Measurements from ENCODE around the gene PREX1. TPM values are rescaled to one million over a fixed set of nuclear protein-coding genes. Genes with fewer than 3 reads are reported as not detected.
"Not testable (repeated sequence)": the region's sequence is repeated elsewhere in the genome, so short reads cannot be mapped to it uniquely, and the experiment has no call there.

PREX1 gene, protein sequence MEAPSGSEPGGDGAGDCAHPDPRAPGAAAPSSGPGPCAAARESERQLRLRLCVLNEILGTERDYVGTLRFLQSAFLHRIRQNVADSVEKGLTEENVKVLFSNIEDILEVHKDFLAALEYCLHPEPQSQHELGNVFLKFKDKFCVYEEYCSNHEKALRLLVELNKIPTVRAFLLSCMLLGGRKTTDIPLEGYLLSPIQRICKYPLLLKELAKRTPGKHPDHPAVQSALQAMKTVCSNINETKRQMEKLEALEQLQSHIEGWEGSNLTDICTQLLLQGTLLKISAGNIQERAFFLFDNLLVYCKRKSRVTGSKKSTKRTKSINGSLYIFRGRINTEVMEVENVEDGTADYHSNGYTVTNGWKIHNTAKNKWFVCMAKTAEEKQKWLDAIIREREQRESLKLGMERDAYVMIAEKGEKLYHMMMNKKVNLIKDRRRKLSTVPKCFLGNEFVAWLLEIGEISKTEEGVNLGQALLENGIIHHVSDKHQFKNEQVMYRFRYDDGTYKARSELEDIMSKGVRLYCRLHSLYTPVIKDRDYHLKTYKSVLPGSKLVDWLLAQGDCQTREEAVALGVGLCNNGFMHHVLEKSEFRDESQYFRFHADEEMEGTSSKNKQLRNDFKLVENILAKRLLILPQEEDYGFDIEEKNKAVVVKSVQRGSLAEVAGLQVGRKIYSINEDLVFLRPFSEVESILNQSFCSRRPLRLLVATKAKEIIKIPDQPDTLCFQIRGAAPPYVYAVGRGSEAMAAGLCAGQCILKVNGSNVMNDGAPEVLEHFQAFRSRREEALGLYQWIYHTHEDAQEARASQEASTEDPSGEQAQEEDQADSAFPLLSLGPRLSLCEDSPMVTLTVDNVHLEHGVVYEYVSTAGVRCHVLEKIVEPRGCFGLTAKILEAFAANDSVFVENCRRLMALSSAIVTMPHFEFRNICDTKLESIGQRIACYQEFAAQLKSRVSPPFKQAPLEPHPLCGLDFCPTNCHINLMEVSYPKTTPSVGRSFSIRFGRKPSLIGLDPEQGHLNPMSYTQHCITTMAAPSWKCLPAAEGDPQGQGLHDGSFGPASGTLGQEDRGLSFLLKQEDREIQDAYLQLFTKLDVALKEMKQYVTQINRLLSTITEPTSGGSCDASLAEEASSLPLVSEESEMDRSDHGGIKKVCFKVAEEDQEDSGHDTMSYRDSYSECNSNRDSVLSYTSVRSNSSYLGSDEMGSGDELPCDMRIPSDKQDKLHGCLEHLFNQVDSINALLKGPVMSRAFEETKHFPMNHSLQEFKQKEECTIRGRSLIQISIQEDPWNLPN (N-terminal part only)
- 10 to 100 TPM; 13.7 to 16.7 (median 15.2) TPM for polyA plus RNA-seq (ENCODE audit: insufficient read length in 4 of 4)

DNA sequence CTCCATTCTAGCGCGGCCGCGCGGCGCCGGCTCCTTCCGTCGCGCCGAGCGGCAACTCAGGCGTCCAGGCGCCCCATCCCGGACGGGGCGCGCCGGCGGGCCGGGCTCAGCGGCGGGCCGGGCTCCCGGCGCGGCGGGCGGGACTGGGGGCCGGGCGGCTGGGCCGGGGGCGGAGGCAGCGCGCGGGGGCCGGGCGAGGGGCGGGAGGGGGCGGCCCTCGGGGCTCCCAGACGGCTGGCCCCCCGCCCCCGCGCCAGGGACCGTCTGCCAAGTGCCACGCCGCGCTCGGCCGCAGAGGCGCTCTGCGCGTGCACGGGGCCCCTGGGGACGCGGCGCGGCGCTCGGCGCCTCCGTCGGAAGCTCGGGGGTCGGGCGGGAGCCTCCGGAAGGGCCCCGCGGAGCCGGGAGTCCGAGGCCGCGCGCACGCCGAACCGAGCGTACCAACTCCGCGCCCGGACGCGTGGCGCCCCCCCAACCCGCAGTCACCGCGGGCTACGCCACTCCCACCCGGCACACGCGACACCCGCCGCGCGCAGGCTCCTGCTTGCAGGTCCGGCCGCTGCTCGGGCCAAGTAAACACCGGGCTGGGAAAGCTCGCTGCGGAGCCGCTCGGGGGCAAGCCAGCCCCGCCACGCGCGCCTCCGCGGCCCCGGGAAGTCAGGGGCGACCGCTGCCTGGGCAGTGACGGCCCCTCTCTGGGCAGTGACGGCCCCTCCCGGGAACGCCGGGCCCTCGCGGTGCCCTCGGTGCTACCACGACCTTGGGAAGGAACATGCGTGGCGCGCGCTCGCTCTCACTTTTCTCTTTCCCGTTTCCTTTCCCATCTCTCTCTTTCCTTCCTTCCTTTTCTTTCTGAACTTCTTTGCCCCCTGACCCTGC is at the start of gene PREX1:
PREX1 (minus strand) TSS at position 145 of the 879 bp plus-strand sequence; CDS start at position 6, 139 bp downstream.
- peak in 2 of 4 donors; percentile 46 to 49 for DNase-seq (ENCODE audit: low read depth in 4 of 4, low spot score in 2 of 4)

GRCh38 chr20:48877304-48877703 is 49.5 kb upstream of the PREX1 start:
- DNase-seq (ENCODE audit: low read depth in 4 of 4, low spot score in 2 of 4): no peak

- DNase-seq (ENCODE audit: low read depth in 4 of 4, low spot score in 2 of 4): no peak
Measured at GRCh38 chr20:48875914-48876240, 48.1 kb upstream of the PREX1 start.

DNA sequence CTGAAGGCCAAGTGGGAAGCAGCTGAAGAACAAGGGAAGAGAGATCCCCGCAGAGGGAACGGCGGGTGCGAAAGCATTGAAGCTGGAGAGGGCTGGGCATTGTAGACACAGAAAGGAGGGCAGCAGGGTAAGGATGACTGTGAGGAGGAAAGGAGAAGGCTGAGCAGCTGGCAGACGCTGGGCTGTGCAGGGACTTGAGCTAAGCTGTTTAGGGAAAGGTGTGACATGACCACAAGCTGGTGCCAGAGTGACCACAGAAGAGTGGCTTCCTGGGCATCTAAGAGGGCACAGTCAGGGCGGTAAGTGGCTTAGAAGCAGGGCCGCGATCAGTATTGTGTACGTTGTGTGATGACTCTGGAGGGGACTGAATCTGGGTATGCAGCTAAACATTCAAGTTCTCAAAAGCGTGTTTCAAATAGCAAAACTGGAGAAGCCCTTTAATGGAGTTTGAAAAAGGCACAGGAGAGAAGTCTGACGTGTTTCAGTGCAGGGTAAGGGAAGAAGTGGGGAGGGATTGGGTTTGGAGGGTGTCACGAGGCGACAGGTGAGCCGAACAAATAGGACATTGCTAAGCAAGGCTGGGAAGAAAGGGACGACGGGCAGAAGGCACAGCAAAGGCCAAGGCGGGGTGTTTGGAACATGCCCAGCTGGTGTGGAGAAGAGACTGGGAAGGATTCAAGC is 47.6 kb upstream of the PREX1 start:
- DNase-seq (ENCODE audit: low read depth in 4 of 4, low spot score in 2 of 4): no peak

- DNase-seq (ENCODE audit: low read depth in 4 of 4, low spot score in 2 of 4): not testable (repeated sequence)
Measured at GRCh38 chr20:48869442-48869841, 41.6 kb upstream of the PREX1 start.

- DNase-seq (ENCODE audit: low read depth in 4 of 4, low spot score in 2 of 4): no peak
Measured at GRCh38 chr20:48866936-48867335, 39.1 kb upstream of the PREX1 start.

- no peak for DNase-seq (ENCODE audit: low read depth in 4 of 4, low spot score in 2 of 4)
Measured at GRCh38 chr20:48864738-48865318, 37.0 kb upstream of the PREX1 start.

- no peak for DNase-seq (ENCODE audit: low read depth in 4 of 4, low spot score in 2 of 4)
Measured at GRCh38 chr20:48864254-48864653, 36.5 kb upstream of the PREX1 start.

- DNase-seq (ENCODE audit: low read depth in 4 of 4, low spot score in 2 of 4): no peak
Measured at GRCh38 chr20:48862279-48862678, 34.5 kb upstream of the PREX1 start.

- no peak for DNase-seq (ENCODE audit: low read depth in 4 of 4, low spot score in 2 of 4)
Measured at GRCh38 chr20:48861444-48861843, 33.6 kb upstream of the PREX1 start.

GRCh38 chr20:48858075-48858790 is 30.4 kb upstream of the PREX1 start:
- no peak for DNase-seq (ENCODE audit: low read depth in 4 of 4, low spot score in 2 of 4)

- no peak for DNase-seq (ENCODE audit: low read depth in 4 of 4, low spot score in 2 of 4)
Measured at GRCh38 chr20:48856130-48856529, 28.3 kb upstream of the PREX1 start.

- DNase-seq (ENCODE audit: low read depth in 4 of 4, low spot score in 2 of 4): no peak
Measured at GRCh38 chr20:48855046-48855445, 27.2 kb upstream of the PREX1 start.

DNA sequence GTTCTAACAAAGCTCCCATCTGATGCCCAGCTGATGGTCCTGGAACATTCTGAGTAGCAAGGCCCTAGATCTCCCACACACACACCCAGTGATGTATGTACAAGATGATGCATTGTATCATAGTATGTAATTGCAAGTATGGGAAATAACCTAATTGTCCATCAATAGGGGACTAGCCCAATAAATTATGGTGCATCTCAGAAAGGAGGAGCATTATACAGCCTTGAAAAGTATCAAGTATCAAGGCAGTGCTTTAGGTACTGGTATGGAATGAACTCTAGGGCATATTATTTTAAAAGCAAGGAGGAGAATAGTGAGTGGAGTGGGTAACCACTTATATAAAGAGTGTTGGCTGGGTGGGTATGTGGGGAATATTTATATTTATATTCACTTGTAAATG is 24.8 kb upstream of the PREX1 start:
- no peak for DNase-seq (ENCODE audit: low read depth in 4 of 4, low spot score in 2 of 4)

- no peak for DNase-seq (ENCODE audit: low read depth in 4 of 4, low spot score in 2 of 4)
Measured at GRCh38 chr20:48851579-48851978, 23.8 kb upstream of the PREX1 start.

DNA sequence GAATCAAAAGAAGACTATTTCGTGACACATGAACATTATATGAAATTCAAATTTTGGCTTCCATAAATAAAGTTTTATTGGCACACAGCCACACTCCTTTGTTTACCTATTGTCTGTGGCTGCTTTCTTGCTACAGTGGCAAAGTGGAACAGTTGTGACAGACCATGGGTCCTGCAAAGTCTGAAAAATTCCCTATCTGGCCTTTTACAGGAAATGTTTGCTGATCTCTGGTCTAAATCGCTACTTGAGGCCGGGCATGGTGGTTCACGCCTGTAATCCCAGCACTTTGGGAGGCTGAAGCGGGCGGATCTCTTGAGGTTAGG is 23.1 kb upstream of the PREX1 start:
- no peak for DNase-seq (ENCODE audit: low read depth in 4 of 4, low spot score in 2 of 4)

- DNase-seq (ENCODE audit: low read depth in 4 of 4, low spot score in 2 of 4): no peak
Measured at GRCh38 chr20:48850257-48850976, 22.6 kb upstream of the PREX1 start.

DNA sequence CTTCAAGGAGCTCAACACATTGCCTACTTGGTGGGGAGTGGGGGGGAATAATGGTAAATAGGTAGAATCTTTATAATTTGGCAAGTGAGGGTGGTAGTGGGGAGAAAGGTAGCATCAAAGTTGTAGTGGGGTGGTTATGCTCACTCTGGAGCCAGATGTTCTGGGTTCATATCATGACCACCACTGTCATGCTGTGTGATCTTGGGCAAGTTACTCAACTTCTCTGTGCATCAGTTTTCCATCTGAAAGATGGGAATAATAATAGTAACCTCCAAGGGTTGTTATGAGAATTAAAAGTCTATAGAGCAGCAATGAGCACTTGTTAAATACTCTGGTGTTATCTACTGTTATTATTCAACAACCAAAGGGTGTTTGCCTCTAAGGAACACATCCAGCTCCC is 22.0 kb upstream of the PREX1 start:
- DNase-seq (ENCODE audit: low read depth in 4 of 4, low spot score in 2 of 4): no peak

Data from left renal cortex interstitium (tissue), 4 donors.